Measurements from ENCODE around the gene IRGQ.

IRGQ gene

GRCh38 chr19:43639519-43640423 lies 43.8 kb upstream of the IRGQ start, which contains the start of gene CADM4:
Gene CADM4, minus strand, starts transcription at chr19:43639850. Its CDS starts 60 bp downstream, at chr19:43639790.
- Histone ChIP-seq H3K4me1 (ENCODE audit: insufficient read depth, low read length, severe bottlenecking) (peaks cover 3% of the 10 kb centered on the region), H3K79me2 (ENCODE audit: insufficient read depth, low read length) (no peaks in the 10 kb centered on the region), H3K9me3 (ENCODE audit: low read length) (no peaks in the 10 kb centered on the region), H3K36me3 (ENCODE audit: insufficient read depth, low read length) (no peaks in the 10 kb centered on the region), H3K9ac (ENCODE audit: low read length) (no peak within 1 kb of the TSS), H2AFZ (ENCODE audit: low read length) (no peak within 1 kb of the TSS), H3K27me3 (ENCODE audit: insufficient read depth, low read length) (0 out of 2 replicates have a peak, but pooled peaks cover 13% of the 10 kb centered on the region), H3F3A (ENCODE audit: insufficient read depth, low read length) (no peaks in the 10 kb centered on the region), H3K9me2 (ENCODE audit: low read depth, low read length) (no peaks in the 10 kb centered on the region), H4K20me1 (ENCODE audit: insufficient read depth, low read length) (no peaks in the 10 kb centered on the region), H3K27ac (ENCODE audit: low read depth, low read length, poor library complexity, severe bottlenecking) (no peak within 1 kb of the TSS), H3K4me2 (ENCODE audit: low read length) (peak within 1 kb of the TSS; percentile 51; the same call in 1 of the 2 replicates), H3K4me3 (ENCODE audit: low read depth, low read length, poor library complexity, severe bottlenecking) (peak within 1 kb of the TSS; percentile 46)
- TF ChIP-seq CTCF (IDR thresholded peaks at IDR 0.05; ENCODE audit: low read length) (no peak), EZH2 (IDR thresholded peaks at IDR 0.05; ENCODE audit: borderline replicate concordance, low read length) (no peak)

- no peak overlapping the region for H3K27ac ChIP-seq (ENCODE audit: low read depth, low read length, poor library complexity, severe bottlenecking)
- no peaks in the 10 kb centered on the region for H3K9me2 ChIP-seq (ENCODE audit: low read depth, low read length)
- H2AFZ ChIP-seq (ENCODE audit: low read length): no peak overlapping the region
- peak overlapping the region; percentile 45; the same call in 1 of the 2 replicates for H3K4me2 ChIP-seq (ENCODE audit: low read length)
- H3K36me3 ChIP-seq (ENCODE audit: insufficient read depth, low read length): no peaks in the 10 kb centered on the region
- peaks cover 3% of the 10 kb centered on the region for H3K4me1 ChIP-seq (ENCODE audit: insufficient read depth, low read length, severe bottlenecking)
- TF ChIP-seq CTCF (IDR thresholded peaks at IDR 0.05; ENCODE audit: low read length): no peak
- TF ChIP-seq EZH2 (IDR thresholded peaks at IDR 0.05; ENCODE audit: borderline replicate concordance, low read length): no peak
- no peak overlapping the region for H3K9ac ChIP-seq (ENCODE audit: low read length)
- H3K79me2 ChIP-seq (ENCODE audit: insufficient read depth, low read length): no peaks in the 10 kb centered on the region
- peak overlapping the region; percentile 25 for H3K4me3 ChIP-seq (ENCODE audit: low read depth, low read length, poor library complexity, severe bottlenecking)
- no peaks in the 10 kb centered on the region for H3K9me3 ChIP-seq (ENCODE audit: low read length)
- H3K27me3 ChIP-seq (ENCODE audit: insufficient read depth, low read length): 0 out of 2 replicates have a peak, but pooled peaks cover 13% of the 10 kb centered on the region
- H4K20me1 ChIP-seq (ENCODE audit: insufficient read depth, low read length): no peaks in the 10 kb centered on the region
- no peaks in the 10 kb centered on the region for H3F3A ChIP-seq (ENCODE audit: insufficient read depth, low read length)
These were observed 43.1 kb upstream of the IRGQ start for GRCh38 chr19:43638995-43639518.

GRCh38 chr19:43638214-43638994 lies 42.5 kb upstream of the IRGQ start:
- Histone ChIP-seq H3K4me1 (ENCODE audit: insufficient read depth, low read length, severe bottlenecking) (peaks cover 3% of the 10 kb centered on the region), H3F3A (ENCODE audit: insufficient read depth, low read length) (no peaks in the 10 kb centered on the region), H4K20me1 (ENCODE audit: insufficient read depth, low read length) (no peaks in the 10 kb centered on the region), H3K9me2 (ENCODE audit: low read depth, low read length) (no peaks in the 10 kb centered on the region), H3K4me2 (ENCODE audit: low read length) (no peak overlapping the region), H3K9me3 (ENCODE audit: low read length) (no peaks in the 10 kb centered on the region), H2AFZ (ENCODE audit: low read length) (no peak overlapping the region), H3K4me3 (ENCODE audit: low read depth, low read length, poor library complexity, severe bottlenecking) (no peak overlapping the region), H3K9ac (ENCODE audit: low read length) (no peak overlapping the region), H3K36me3 (ENCODE audit: insufficient read depth, low read length) (no peaks in the 10 kb centered on the region), H3K27me3 (ENCODE audit: insufficient read depth, low read length) (0 out of 2 replicates have a peak, but pooled peaks cover 13% of the 10 kb centered on the region), H3K79me2 (ENCODE audit: insufficient read depth, low read length) (no peaks in the 10 kb centered on the region), H3K27ac (ENCODE audit: low read depth, low read length, poor library complexity, severe bottlenecking) (no peak overlapping the region)
- TF ChIP-seq CTCF (IDR thresholded peaks at IDR 0.05; ENCODE audit: low read length) (no peak), EZH2 (IDR thresholded peaks at IDR 0.05; ENCODE audit: borderline replicate concordance, low read length) (no peak)

Measured in OCI-LY1 (cell line).